Ascending aorta (tissue), 2 donors: ENCODE results near the gene BCR. TPM values are rescaled to one million over a fixed set of nuclear protein-coding genes. Genes with fewer than 3 reads are reported as not detected.

Source experiments
- DNase-seq, 2 donors: peaks; one replicate each; pipeline ENCODE4 v3.0.0-alpha.2; 2019; ENCODE audit warnings: low spot score in 2 of 2
- H3K27ac ChIP-seq, 2 donors: fragments of 200-600 bp; sonication (generic); one replicate each; pipeline ENCODE4 v1.5.1; 2016 to 2017; ENCODE audit warnings: mild to moderate bottlenecking in 1 of 2
- H3K27me3 ChIP-seq: fragments of 200-600 bp; sonication (generic); one replicate; pipeline ENCODE4 v1.5.1; 2017
- H3K36me3 ChIP-seq, 2 donors: fragments of 200-600 bp; sonication (generic); one replicate each; pipeline ENCODE4 v1.5.1; 2016
- H3K4me1 ChIP-seq, 2 donors: fragments of 200-600 bp; sonication (generic); one replicate each; pipeline ENCODE4 v1.5.1; 2016 to 2017; ENCODE audit warnings: mild to moderate bottlenecking in 1 of 2
- H3K4me3 ChIP-seq, 2 donors: fragments of 200-600 bp; sonication (generic); one replicate each; pipeline ENCODE4 v1.5.1; 2016 to 2017; ENCODE audit warnings: mild to moderate bottlenecking in 1 of 2
- H3K9me3 ChIP-seq, 2 donors: fragments of 200-600 bp; sonication (generic); one replicate each; pipeline ENCODE4 v1.5.1; 2016
- intact Hi-C: fragments of 100-400 bp; cut with DNase I; formaldehyde crosslinking; loops from one replicate; pipeline ENCODE4 v1.15.1; 2023
- total RNA-seq: library from RNA; depleted of rRNA; stranded (reverse); fragments of >200 nt; gene quantifications from one replicate; pipeline ENCODE4 v1.1.0, GENCODE V29; 2016
- TF ChIP-seq, protein P1 (sequence below), 3 experiments: fragments of 200-600 bp in 2 of 3; fragments of 450-650 bp in 1 of 3; sonication (generic) in 2 of 3; IDR thresholded peaks; one replicate each; pipeline ENCODE4 v1.5.1; 2016 to 2019; ENCODE audit warnings: antibody characterized with exemption in 3 of 3, mild to moderate bottlenecking in 1 of 3, moderate library complexity in 1 of 3

The BCR gene
- total RNA-seq, 1 donor from 2014 or later = 216 TPM

DNA sequence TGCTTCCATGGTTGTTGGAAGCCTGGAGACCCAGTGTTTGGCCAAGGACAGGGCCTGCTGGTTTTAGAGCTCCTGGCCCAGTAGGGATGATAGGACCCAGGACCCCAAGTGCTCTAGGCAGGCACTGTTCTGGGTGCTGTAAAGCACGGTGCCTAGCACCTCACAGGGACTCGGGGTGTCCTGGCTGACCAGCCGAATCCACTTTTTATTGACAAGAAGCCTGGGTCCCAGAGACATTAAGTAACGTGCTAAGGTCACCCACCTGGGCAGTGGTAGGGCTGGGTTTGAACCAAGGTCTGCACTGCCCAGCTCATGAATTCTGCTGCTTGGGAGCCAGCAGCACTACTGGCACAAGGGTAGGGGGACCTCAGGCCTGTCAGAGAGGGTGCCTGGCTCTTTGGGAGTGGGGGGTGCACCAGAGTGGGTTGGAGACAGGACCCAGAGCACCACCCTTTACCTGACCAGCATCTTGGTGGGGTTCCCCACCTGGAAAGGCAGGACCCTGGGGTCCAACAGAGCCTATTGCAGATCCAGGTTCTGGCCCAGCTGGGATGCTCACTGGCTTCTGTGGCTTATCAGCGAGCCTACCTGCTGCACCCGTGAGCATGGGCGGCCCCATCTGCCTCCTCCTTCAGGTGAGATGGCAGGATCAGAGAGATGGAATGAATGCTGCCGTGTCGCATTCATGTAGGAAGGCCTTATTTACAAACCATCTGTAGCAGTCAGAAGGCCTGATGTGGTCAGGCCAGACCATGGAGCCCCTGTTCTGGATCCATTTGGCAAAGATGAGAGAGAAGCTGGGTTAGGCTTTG is 52.0 kb downstream of the BCR start:
- H3K27me3 ChIP-seq = no peaks in the 10 kb centered on the region
- H3K4me1 ChIP-seq = peaks cover 12 to 59% of the 10 kb centered on the region in 2 donors
- peaks cover 8 to 19% of the 10 kb centered on the region in 2 donors for H3K9me3 ChIP-seq
- H3K4me3 ChIP-seq = no peak overlapping the region
- TF ChIP-seq, protein P1, sequence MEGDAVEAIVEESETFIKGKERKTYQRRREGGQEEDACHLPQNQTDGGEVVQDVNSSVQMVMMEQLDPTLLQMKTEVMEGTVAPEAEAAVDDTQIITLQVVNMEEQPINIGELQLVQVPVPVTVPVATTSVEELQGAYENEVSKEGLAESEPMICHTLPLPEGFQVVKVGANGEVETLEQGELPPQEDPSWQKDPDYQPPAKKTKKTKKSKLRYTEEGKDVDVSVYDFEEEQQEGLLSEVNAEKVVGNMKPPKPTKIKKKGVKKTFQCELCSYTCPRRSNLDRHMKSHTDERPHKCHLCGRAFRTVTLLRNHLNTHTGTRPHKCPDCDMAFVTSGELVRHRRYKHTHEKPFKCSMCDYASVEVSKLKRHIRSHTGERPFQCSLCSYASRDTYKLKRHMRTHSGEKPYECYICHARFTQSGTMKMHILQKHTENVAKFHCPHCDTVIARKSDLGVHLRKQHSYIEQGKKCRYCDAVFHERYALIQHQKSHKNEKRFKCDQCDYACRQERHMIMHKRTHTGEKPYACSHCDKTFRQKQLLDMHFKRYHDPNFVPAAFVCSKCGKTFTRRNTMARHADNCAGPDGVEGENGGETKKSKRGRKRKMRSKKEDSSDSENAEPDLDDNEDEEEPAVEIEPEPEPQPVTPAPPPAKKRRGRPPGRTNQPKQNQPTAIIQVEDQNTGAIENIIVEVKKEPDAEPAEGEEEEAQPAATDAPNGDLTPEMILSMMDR (IDR thresholded peaks at IDR 0.05) = no peak
- intact Hi-C loops = no loop called here
- peak overlapping the region in 1 of 2 donors; percentile 50 for H3K27ac ChIP-seq
- no peaks in the 10 kb centered on the region for H3K36me3 ChIP-seq
- DNase-seq = no peak

DNA sequence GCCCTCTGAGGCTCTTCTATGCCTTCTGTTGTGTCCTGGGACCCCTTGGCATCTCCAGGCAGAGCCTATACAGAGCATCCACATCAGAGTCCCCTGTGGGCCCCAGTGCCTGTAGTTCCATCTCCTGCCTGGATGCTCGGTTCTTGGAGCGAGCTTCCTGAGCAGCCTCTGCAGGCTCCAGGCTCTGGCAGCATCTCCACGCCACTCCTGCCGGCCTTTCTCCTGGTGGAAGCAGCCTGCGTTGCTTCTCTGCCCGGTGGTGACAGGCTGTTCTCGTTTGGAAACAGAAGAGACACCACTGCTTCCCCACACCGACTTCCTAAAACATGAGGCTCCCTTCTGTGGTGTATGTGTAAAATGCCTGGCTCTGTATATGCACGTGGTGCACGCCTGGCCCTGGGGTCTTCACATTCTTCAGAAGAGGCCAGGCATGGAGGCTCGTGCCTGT is 52.8 kb downstream of the BCR start:
- intact Hi-C loops = no loop called here
- DNase-seq = no peak
- Histone ChIP-seq H3K9me3 (peaks cover 8 to 17% of the 10 kb centered on the region in 2 donors), H3K27me3 (no peaks in the 10 kb centered on the region), H3K36me3 (no peaks in the 10 kb centered on the region), H3K4me1 (peaks cover 19 to 60% of the 10 kb centered on the region in 2 donors), H3K4me3 (no peak overlapping the region), H3K27ac (no peak overlapping the region)
- TF ChIP-seq, protein P1 (IDR thresholded peaks at IDR 0.05) = no peak

DNA sequence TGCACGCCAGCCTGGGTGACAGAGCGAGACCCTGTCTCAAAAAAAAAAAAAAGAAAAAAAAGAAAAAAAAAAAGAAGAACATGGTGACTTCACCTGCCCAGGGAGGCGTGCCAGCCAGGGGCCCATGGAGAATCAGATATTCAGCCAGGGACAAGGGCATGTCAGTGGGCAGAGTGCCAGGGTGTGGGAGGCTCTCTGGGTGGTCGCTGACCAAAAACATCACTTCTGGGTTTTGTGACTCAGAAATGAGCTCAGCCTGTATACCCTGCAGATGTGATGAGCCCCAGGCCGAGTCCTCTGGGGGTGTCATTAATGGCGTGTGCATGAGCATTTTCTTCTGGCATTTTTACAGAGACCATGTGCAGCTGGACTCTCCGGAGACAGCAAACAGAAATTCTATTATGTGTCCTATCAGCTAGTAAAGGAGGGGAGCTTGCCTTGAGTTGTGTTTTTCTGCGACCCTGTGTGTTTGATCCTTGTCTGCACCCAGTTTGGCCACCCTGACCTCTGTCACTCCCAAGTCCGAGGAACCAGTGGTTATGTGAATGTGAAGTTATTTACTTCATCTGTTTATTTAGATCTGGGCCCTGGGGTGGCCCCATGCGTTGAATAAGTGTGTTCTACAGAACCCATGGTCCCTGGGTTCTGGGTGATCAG is 53.6 kb downstream of the BCR start:
- peaks cover 6 to 9% of the 10 kb centered on the region in 2 donors for H3K9me3 ChIP-seq
- no peaks in the 10 kb centered on the region for H3K36me3 ChIP-seq
- H3K4me1 ChIP-seq = peaks cover 19 to 60% of the 10 kb centered on the region in 2 donors
- H3K27me3 ChIP-seq = no peaks in the 10 kb centered on the region
- TF ChIP-seq, protein P1 (IDR thresholded peaks at IDR 0.05) = no peak
- intact Hi-C loops = no loop called here
- no peak overlapping the region for H3K27ac ChIP-seq
- DNase-seq = no peak
- H3K4me3 ChIP-seq = no peak overlapping the region

DNA sequence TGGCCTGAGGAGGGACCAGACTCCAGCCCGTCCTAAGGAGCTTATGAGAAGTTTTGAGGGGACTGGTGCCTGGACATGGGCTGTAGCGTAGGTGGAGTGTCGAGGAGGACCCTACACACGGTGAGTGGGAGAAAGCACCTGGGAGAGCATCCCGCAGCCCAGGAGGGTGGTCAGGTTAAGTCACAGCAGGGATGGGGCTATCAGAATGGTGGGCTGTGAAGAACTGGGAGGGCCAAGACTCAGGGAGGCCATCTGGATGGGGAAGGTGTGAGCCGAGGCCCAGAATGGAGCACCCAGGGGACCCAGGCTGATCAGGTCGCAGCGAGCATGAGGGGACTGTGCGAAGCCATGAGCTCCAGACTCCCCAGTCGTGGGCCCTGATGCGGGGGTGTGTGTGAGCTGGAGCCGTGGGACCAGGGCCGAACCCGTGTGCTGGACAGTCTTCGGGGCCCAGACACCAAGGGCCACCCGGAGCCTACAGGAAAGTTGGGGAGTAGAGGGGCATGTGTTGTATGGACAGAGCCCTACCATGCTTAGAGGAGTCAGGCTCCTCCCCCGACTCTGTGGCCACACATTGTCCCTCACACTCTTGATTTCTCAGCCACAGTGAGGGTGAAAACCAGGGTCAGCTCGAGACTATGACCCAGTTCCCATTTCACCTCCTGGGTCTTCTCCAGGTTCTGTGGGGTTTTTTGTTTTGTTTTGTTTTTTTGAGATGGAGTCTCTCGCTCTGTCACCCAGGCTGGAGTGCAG is 54.3 kb downstream of the BCR start:
- TF ChIP-seq, protein P1 (IDR thresholded peaks at IDR 0.05) = no peak
- intact Hi-C loops = no loop called here
- no peaks in the 10 kb centered on the region for H3K36me3 ChIP-seq
- no peaks in the 10 kb centered on the region for H3K27me3 ChIP-seq
- no peak for DNase-seq
- no peak overlapping the region for H3K4me3 ChIP-seq
- H3K27ac ChIP-seq = peak overlapping the region in 1 of 2 donors; percentile 16
- H3K4me1 ChIP-seq = peaks cover 19 to 60% of the 10 kb centered on the region in 2 donors
- peaks cover 0 to 2% of the 10 kb centered on the region in 2 donors for H3K9me3 ChIP-seq

DNA sequence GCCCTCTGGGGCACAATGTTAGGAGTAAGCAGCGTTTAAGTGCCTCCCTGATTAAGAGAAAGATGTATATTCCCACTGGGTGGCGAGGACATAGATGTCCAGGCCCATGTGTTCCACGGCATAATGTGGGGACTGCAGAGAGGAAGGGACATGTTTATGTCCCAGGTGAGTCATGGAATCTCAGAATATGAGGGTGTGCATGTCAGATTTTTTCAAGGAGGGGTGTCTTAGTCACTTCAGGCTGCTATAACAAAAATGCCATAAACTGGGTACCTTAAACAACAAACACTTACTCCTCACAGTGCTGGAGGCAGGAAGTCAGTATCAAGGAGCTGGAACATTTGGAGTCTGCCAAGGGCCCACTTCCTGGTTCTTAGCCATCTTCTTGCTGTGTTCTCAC is 55.1 kb downstream of the BCR start:
- intact Hi-C loops = no loop called here
- DNase-seq = no peak
- H3K4me3 ChIP-seq = no peak overlapping the region
- no peaks in the 10 kb centered on the region for H3K27me3 ChIP-seq
- H3K4me1 ChIP-seq = peaks cover 19 to 60% of the 10 kb centered on the region in 2 donors
- no peaks in the 10 kb centered on the region for H3K9me3 ChIP-seq
- H3K36me3 ChIP-seq = no peaks in the 10 kb centered on the region
- no peak overlapping the region for H3K27ac ChIP-seq
- TF ChIP-seq, protein P1 (IDR thresholded peaks at IDR 0.05) = no peak
